ENCODE results near the gene KDM4C. TPM values are rescaled to one million over a fixed set of nuclear protein-coding genes. Genes with fewer than 3 reads are reported as not detected.

The KDM4C gene
- polyA plus RNA-seq, 1 donor (not counting 4 experiments of a cell fraction or from before 2014, with no cell fraction given), result 17.2 TPM

GRCh38 chr9:7042124-7042523 is 284.4 kb downstream of the KDM4C start:
- H3K4me3 ChIP-seq (ENCODE audit: control insufficient read depth in 2 of 3, extremely low read depth in 1 of 3, insufficient read depth in 2 of 3, low read depth in 1 of 3, low read length in 3 of 3), result no peak overlapping the region
- dilution Hi-C loops (cut with MboI; ENCODE audit: extremely low pct_ligation_motif_present, low sequenced_read_pairs), result no loop called here
- H3K79me2 ChIP-seq (ENCODE audit: control insufficient read depth, insufficient read depth, low read length), result no peaks in the 10 kb centered on the region
- H3K9me1 ChIP-seq (ENCODE audit: control insufficient read depth, extremely low read depth, insufficient read depth, low read length), result no peaks in the 10 kb centered on the region
- H3K4me1 ChIP-seq (ENCODE audit: control insufficient read depth, extremely low read depth, insufficient read depth, low read length), result no peaks in the 10 kb centered on the region
- no peak overlapping the region for H3K4me2 ChIP-seq (ENCODE audit: control insufficient read depth, extremely low read depth, insufficient read depth, low read depth, low read length)
- no peaks in the 10 kb centered on the region for H4K20me1 ChIP-seq (ENCODE audit: control insufficient read depth, extremely low read depth, insufficient read depth, low read length)
- H3K27ac ChIP-seq (ENCODE audit: control insufficient read depth, insufficient read depth, low read length), result no peak overlapping the region
- DNase-seq (ENCODE audit: low read depth, low spot score), result no peak
- TF ChIP-seq CTCF (optimal IDR thresholded peaks at IDR 0.05 in 1 of 3, IDR thresholded peaks at IDR 0.05 in 1 of 3, conservative IDR thresholded peaks at IDR 0.05 in 1 of 3; ENCODE audit: extremely low read depth in 1 of 3, insufficient read depth in 2 of 3, low read length in 3 of 3), result no peak
- TF ChIP-seq EZH2 (IDR thresholded peaks at IDR 0.05; ENCODE audit: low read length), result no peak
- H3K36me3 ChIP-seq (ENCODE audit: control insufficient read depth in 2 of 2, extremely low read depth in 1 of 2, insufficient read depth in 2 of 2, low read length in 2 of 2), result peaks cover 0 to 3% of the 10 kb centered on the region in 2 experiments
- H3K27me3 ChIP-seq (ENCODE audit: control insufficient read depth, extremely low read depth, insufficient read depth, low read length), result no peaks in the 10 kb centered on the region
- no peaks in the 10 kb centered on the region for H3K9me3 ChIP-seq (ENCODE audit: control insufficient read depth, low read depth, low read length)
- H2AFZ ChIP-seq (ENCODE audit: control insufficient read depth, low read length), result no peak overlapping the region
- FAIRE-seq, result no peak
- H3K9ac ChIP-seq (ENCODE audit: control insufficient read depth, extremely low read depth, insufficient read depth, low read length), result no peak overlapping the region

DNA sequence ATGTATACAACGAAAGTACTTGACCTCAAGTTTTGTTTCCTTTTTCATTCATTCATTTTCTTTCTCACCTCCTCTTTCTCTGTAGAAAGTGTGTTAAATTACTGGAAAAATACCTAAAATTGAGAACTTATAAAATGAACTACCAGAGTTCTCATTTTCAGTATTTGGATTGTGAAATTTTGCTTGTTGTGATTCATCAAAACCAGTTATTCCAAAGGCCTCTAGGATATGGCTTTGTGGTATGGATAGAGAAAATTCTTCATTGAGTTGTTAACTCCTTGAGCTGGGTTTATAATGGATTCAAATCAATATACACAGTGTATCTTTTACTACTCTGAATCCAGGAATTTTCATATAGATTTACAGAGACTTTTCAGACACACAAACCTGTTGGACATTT is 287.6 kb downstream of the KDM4C start:
- TF ChIP-seq EZH2 (IDR thresholded peaks at IDR 0.05; ENCODE audit: low read length) (no peak), CTCF (optimal IDR thresholded peaks at IDR 0.05 in 1 of 3, IDR thresholded peaks at IDR 0.05 in 1 of 3, conservative IDR thresholded peaks at IDR 0.05 in 1 of 3; ENCODE audit: extremely low read depth in 1 of 3, insufficient read depth in 2 of 3, low read length in 3 of 3) (no peak)
- H2AFZ ChIP-seq (ENCODE audit: control insufficient read depth, low read length), result no peak overlapping the region
- H4K20me1 ChIP-seq (ENCODE audit: control insufficient read depth, extremely low read depth, insufficient read depth, low read length), result no peaks in the 10 kb centered on the region
- H3K4me3 ChIP-seq (ENCODE audit: control insufficient read depth in 2 of 3, extremely low read depth in 1 of 3, insufficient read depth in 2 of 3, low read depth in 1 of 3, low read length in 3 of 3), result no peak overlapping the region
- no peaks in the 10 kb centered on the region for H3K9me1 ChIP-seq (ENCODE audit: control insufficient read depth, extremely low read depth, insufficient read depth, low read length)
- DNase-seq (ENCODE audit: low read depth, low spot score), result no peak
- peaks cover 0 to 4% of the 10 kb centered on the region in 2 experiments for H3K36me3 ChIP-seq (ENCODE audit: control insufficient read depth in 2 of 2, extremely low read depth in 1 of 2, insufficient read depth in 2 of 2, low read length in 2 of 2)
- no peaks in the 10 kb centered on the region for H3K79me2 ChIP-seq (ENCODE audit: control insufficient read depth, insufficient read depth, low read length)
- no peak overlapping the region for H3K4me2 ChIP-seq (ENCODE audit: control insufficient read depth, extremely low read depth, insufficient read depth, low read depth, low read length)
- no peaks in the 10 kb centered on the region for H3K4me1 ChIP-seq (ENCODE audit: control insufficient read depth, extremely low read depth, insufficient read depth, low read length)
- H3K9ac ChIP-seq (ENCODE audit: control insufficient read depth, extremely low read depth, insufficient read depth, low read length), result no peak overlapping the region
- no peaks in the 10 kb centered on the region for H3K9me3 ChIP-seq (ENCODE audit: control insufficient read depth, low read depth, low read length)
- dilution Hi-C loops (cut with MboI; ENCODE audit: extremely low pct_ligation_motif_present, low sequenced_read_pairs), result no loop called here
- H3K27me3 ChIP-seq (ENCODE audit: control insufficient read depth, extremely low read depth, insufficient read depth, low read length), result no peaks in the 10 kb centered on the region
- H3K27ac ChIP-seq (ENCODE audit: control insufficient read depth, insufficient read depth, low read length), result no peak overlapping the region
- no peak for FAIRE-seq
